Measurements from ENCODE around the gene ZNF652.

DNA sequence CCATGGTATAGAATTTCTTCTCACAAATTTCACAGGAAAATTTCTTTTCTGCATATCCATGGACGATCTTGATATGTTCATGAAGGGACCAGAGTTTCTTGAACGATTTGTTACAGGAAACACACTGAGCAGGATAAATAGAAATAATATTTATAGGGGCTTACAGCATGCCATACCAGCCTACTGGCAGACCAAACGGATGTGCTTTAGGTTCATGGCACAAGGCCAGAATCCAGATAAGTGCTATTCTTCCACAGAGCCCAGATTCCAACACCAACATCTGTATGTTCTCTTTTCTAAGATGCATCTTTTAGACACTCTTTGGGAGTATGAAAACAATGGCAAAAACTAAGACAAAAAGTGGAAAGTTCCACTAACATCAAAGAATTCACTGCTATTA lies 49.3 kb downstream of the ZNF652 start:
- TF ChIP-seq, protein P1, sequence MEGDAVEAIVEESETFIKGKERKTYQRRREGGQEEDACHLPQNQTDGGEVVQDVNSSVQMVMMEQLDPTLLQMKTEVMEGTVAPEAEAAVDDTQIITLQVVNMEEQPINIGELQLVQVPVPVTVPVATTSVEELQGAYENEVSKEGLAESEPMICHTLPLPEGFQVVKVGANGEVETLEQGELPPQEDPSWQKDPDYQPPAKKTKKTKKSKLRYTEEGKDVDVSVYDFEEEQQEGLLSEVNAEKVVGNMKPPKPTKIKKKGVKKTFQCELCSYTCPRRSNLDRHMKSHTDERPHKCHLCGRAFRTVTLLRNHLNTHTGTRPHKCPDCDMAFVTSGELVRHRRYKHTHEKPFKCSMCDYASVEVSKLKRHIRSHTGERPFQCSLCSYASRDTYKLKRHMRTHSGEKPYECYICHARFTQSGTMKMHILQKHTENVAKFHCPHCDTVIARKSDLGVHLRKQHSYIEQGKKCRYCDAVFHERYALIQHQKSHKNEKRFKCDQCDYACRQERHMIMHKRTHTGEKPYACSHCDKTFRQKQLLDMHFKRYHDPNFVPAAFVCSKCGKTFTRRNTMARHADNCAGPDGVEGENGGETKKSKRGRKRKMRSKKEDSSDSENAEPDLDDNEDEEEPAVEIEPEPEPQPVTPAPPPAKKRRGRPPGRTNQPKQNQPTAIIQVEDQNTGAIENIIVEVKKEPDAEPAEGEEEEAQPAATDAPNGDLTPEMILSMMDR (IDR thresholded peaks at IDR 0.05; ENCODE audit: low read length): no peak
- no peak for TF ChIP-seq EZH2 (IDR thresholded peaks at IDR 0.05; ENCODE audit: borderline replicate concordance, low read length)

Measured in OCI-LY1 (cell line).